IMR-90 (cell line): ENCODE results near the gene ERG28. TPM values are rescaled to one million over a fixed set of nuclear protein-coding genes. Genes with fewer than 3 reads are reported as not detected.

Experiments
- ATAC-seq: fragments of 200-7000 bp; cut with Tn5 transposase; 2 replicates; pipeline ENCODE4 v1.9.1; 2020; ENCODE audit warnings: low read depth, mild to moderate bottlenecking, moderate library complexity
- BruUV-seq: library from RNA; stranded (reverse); fragments of 400-500 nt; replicated peaks from 2 replicates; lab custom pipeline; 2021; lab: Mats Ljungman, UMichigan
- CTCF ChIA-PET: fragments of 300-600 bp; formaldehyde crosslinking; extraction: SDS; loops from one replicate; lab custom pipeline; 2021; ENCODE audit warnings: antibody characterized with exemption; lab: Yijun Ruan, JAX
- POLR2A ChIA-PET: fragments of 300-600 bp; sonication (Branson Sonifier 250); formaldehyde crosslinking; loops from one replicate; lab custom pipeline; 2022; ENCODE audit warnings: antibody characterized with exemption; ENCODE audit not compliant: unreplicated experiment; lab: Charles Lee
- DNase-seq: peaks from one replicate; pipeline ENCODE4 v3.0.0; 2013
- H2AFZ ChIP-seq: replicated peaks from 2 replicates; pipeline ENCODE3; 2013; ENCODE audit warnings: low read length, mild to moderate bottlenecking; ENCODE audit not compliant: poor library complexity
- H2AK5ac ChIP-seq: 2 replicates; pipeline ENCODE4 v1.6.1; 2013; ENCODE audit warnings: low read depth, low read length, inconsistent platforms
- H2AK9ac ChIP-seq: replicated peaks from 2 replicates; pipeline ENCODE3; 2013; ENCODE audit warnings: mild to moderate bottlenecking, low read depth, low read length, moderate library complexity; ENCODE audit not compliant: poor library complexity
- H2BK120ac ChIP-seq: 2 replicates; pipeline ENCODE4 v1.6.1; 2013; ENCODE audit warnings: low read depth, low read length, inconsistent platforms
- H2BK15ac ChIP-seq: 3 replicates; pipeline ENCODE4 v1.6.1; 2013; ENCODE audit warnings: low read depth, low read length, inconsistent platforms
- H2BK20ac ChIP-seq: 2 replicates; pipeline ENCODE4 v1.6.1; 2013; ENCODE audit warnings: low read depth, mild to moderate bottlenecking, inconsistent platforms, low read length, moderate library complexity
- H2BK5ac ChIP-seq: 2 replicates; pipeline ENCODE4 v1.6.1; 2013; ENCODE audit warnings: mild to moderate bottlenecking, low read depth, low read length, inconsistent platforms; ENCODE audit not compliant: poor library complexity, severe bottlenecking
- H3K14ac ChIP-seq: replicated peaks from 2 replicates; pipeline ENCODE4 v1.6.1; 2013; ENCODE audit warnings: low read depth, low read length, inconsistent platforms
- H3K18ac ChIP-seq: 2 replicates; pipeline ENCODE4 v1.6.1; 2013; ENCODE audit warnings: low read depth, low read length, control low read depth
- H3K23ac ChIP-seq: 2 replicates; pipeline ENCODE4 v1.6.1; 2013; ENCODE audit warnings: low read depth, low read length, inconsistent platforms
- H3K27ac ChIP-seq: 2 replicates; pipeline ENCODE4 v1.5.1; 2013; ENCODE audit warnings: mild to moderate bottlenecking, control low read depth, low read length; ENCODE audit not compliant: insufficient read depth
- H3K27me3 ChIP-seq: 2 replicates; pipeline ENCODE4 v1.6.1; 2013; ENCODE audit warnings: low read length; ENCODE audit not compliant: control insufficient read depth, insufficient read depth
- H3K36me3 ChIP-seq: 2 replicates; pipeline ENCODE4 v1.6.1; 2013; ENCODE audit warnings: low read length, mixed read lengths; ENCODE audit not compliant: control insufficient read depth, insufficient read depth
- H3K4ac ChIP-seq: 2 replicates; pipeline ENCODE4 v1.6.1; 2013; ENCODE audit warnings: low read depth, low read length, inconsistent platforms
- H3K4me1 ChIP-seq: 2 replicates; pipeline ENCODE4 v1.6.1; 2013; ENCODE audit warnings: low read length, mixed read lengths; ENCODE audit not compliant: control insufficient read depth, insufficient read depth
- H3K4me2 ChIP-seq: 2 replicates; pipeline ENCODE4 v1.6.1; 2013; ENCODE audit warnings: low read depth, mild to moderate bottlenecking, control low read depth, low read length, moderate library complexity
- H3K4me3 ChIP-seq: 2 replicates; pipeline ENCODE4 v1.5.1; 2013; ENCODE audit warnings: low read depth, mild to moderate bottlenecking, control low read depth, low read length, moderate library complexity; ENCODE audit not compliant: insufficient read depth
- H3K56ac ChIP-seq: 2 replicates; pipeline ENCODE4 v1.6.1; 2013; ENCODE audit warnings: low read length, inconsistent platforms; ENCODE audit not compliant: insufficient read depth; ENCODE audit errors: extremely low read depth
- H3K79me1 ChIP-seq, 2 experiments: 2 replicates each; pipeline ENCODE4 v1.6.1; 2013; ENCODE audit warnings: low read length in 2 of 2, inconsistent platforms in 1 of 2, low read depth in 1 of 2
- H3K9ac ChIP-seq: 2 replicates; pipeline ENCODE4 v1.6.1; 2013; ENCODE audit warnings: low read depth, low read length, control low read depth
- H3K9me1 ChIP-seq: 2 replicates; pipeline ENCODE4 v1.6.1; 2013; ENCODE audit warnings: low read length, inconsistent platforms; ENCODE audit not compliant: insufficient read depth
- H3K9me3 ChIP-seq: 2 replicates; pipeline ENCODE4 v1.6.1; 2013; ENCODE audit warnings: low read length; ENCODE audit not compliant: control insufficient read depth, insufficient read depth
- H4K20me1 ChIP-seq: 2 replicates; pipeline ENCODE4 v1.6.1; 2013; ENCODE audit warnings: low read length, inconsistent platforms; ENCODE audit not compliant: insufficient read depth
- H4K5ac ChIP-seq: 2 replicates; pipeline ENCODE4 v1.6.1; 2013; ENCODE audit warnings: mild to moderate bottlenecking, low read depth, low read length, control low read depth
- H4K8ac ChIP-seq, 2 experiments: 2 replicates each; pipeline ENCODE4 v1.6.1; 2013; ENCODE audit warnings: low read depth in 2 of 2, low read length in 2 of 2, control low read depth in 1 of 2, inconsistent platforms in 1 of 2
- H4K91ac ChIP-seq: 2 replicates; pipeline ENCODE4 v1.6.1; 2013; ENCODE audit warnings: low read depth, low read length, inconsistent platforms; ENCODE audit not compliant: insufficient read depth
- CHD1 ChIP-seq: IDR thresholded peaks from 2 replicates; pipeline ENCODE4 v1.6.1; 2012; ENCODE audit warnings: low read depth, low read length, improper control_type of control experiment
- NFE2L2 ChIP-seq: fragments of 150-350 bp; IDR thresholded peaks from 2 replicates; pipeline ENCODE4 v1.6.1; 2016; ENCODE audit warnings: low read depth, mild to moderate bottlenecking, low read length
- RCOR1 ChIP-seq: IDR thresholded peaks from 2 replicates; pipeline ENCODE4 v1.6.1; 2012; ENCODE audit warnings: mild to moderate bottlenecking, low read length, improper control_type of control experiment; ENCODE audit not compliant: insufficient replicate concordance
- WGBS, 2 experiments: methylation state at CpG; one replicate each; pipeline versions ENCODE4 v1.1.5 to v1.1.7; 2013; ENCODE audit warnings: missing lambda C conversion rate in 2 of 2; ENCODE audit not compliant: insufficient read length in 1 of 2; ENCODE audit errors: extremely low coverage in 2 of 2; 5-methylcytosine and 5-hydroxymethylcytosine counted together
- dilution Hi-C: fragments of 300-500 bp; cut with HindIII; formaldehyde crosslinking; loops from one replicate; pipeline ENCODE4 v1.14.3; 2018; ENCODE audit warnings: low sequenced_read_pairs; ENCODE audit not compliant: unreplicated experiment
- in situ Hi-C: fragments of 300-500 bp; cut with MboI; formaldehyde crosslinking; loops from 3 replicates; pipeline ENCODE4 v1.14.3; 2019; ENCODE audit warnings: low sequenced_read_pairs, inconsistent platforms, mixed read lengths
- intact Hi-C: fragments of 100-400 bp; cut with micrococcal nuclease; formaldehyde crosslinking; loops from 2 replicates; pipeline ENCODE4 v1.10.0; 2022
- polyA plus RNA-seq, 3 experiments: library from polyadenylated mRNA; depleted of rRNA; stranded (reverse); fragments of >200 nt; gene quantifications; 2 replicates each; pipeline ENCODE4 v1.2.3, GENCODE V29; 2012; ENCODE audit warnings: low replicate concordance in 1 of 3
- total RNA-seq: library from RNA; depleted of rRNA; stranded (reverse); fragments of >200 nt; gene quantifications from 2 replicates; pipeline ENCODE4 v1.2.3, GENCODE V29; 2012

ERG28 gene
- total and polyA plus RNA-seq, 2 of the 4 experiments (the other 2 are of a cell fraction), result 0.90 to 15.4 TPM

- no peak overlapping the region for H4K8ac ChIP-seq
- no peak overlapping the region for H3K56ac ChIP-seq
- H3K27ac ChIP-seq, result no peak overlapping the region
- no peak overlapping the region for H3K18ac ChIP-seq
- H2AFZ ChIP-seq, result no peak overlapping the region
- BruUV-seq, result no TSS peak
- H3K23ac ChIP-seq, result no peak overlapping the region
- DNase-seq (no peak), ATAC-seq (no peak)
- H3K4me2 ChIP-seq, result no peak overlapping the region
- no peaks in the 10 kb centered on the region for H3K9me1 ChIP-seq
- H3K4ac ChIP-seq, result no peak overlapping the region
- ChIA-PET CTCF (no interaction called here), POLR2A (no interaction called here)
- intact Hi-C loops (no loop called here), in situ Hi-C loops (no loop called here), dilution Hi-C loops (no loop called here)
- H2BK5ac ChIP-seq, result no peak overlapping the region
- H3K4me3 ChIP-seq, result no peak overlapping the region
- H3K9me3 ChIP-seq, result peaks cover 17% of the 10 kb centered on the region
- H3K14ac ChIP-seq, result no peak overlapping the region
- no peaks in the 10 kb centered on the region for H3K79me1 ChIP-seq
- H2AK5ac ChIP-seq, result no peak overlapping the region
- H2BK15ac ChIP-seq, result no peak overlapping the region
- peaks cover 29% of the 10 kb centered on the region for H3K27me3 ChIP-seq
- 67% methylated on average over 4 of the region's 12 CpGs; no CpG with 5 or more reads in 1 of the 2 experiments for WGBS, 2 experiments
- no peak for TF ChIP-seq CHD1
- TF ChIP-seq NFE2L2, result no peak
- no peak for TF ChIP-seq RCOR1
- no peaks in the 10 kb centered on the region for H4K20me1 ChIP-seq
- H2BK120ac ChIP-seq, result no peak overlapping the region
- no peak overlapping the region for H2AK9ac ChIP-seq
- H3K36me3 ChIP-seq, result no peaks in the 10 kb centered on the region
- no peak overlapping the region for H4K5ac ChIP-seq
- H3K4me1 ChIP-seq, result peaks cover 2% of the 10 kb centered on the region; the same call in 1 of the 2 replicates
- H3K9ac ChIP-seq, result no peak overlapping the region
- no peak overlapping the region for H4K91ac ChIP-seq
- H2BK20ac ChIP-seq, result no peak overlapping the region
These were observed 52.6 kb downstream of the ERG28 start for GRCh38 chr14:75607842-75608640.
